Islet precursor cell (in vitro differentiated cells): Measurements from ENCODE around the gene SLC25A33.
"Not testable (repeated sequence)": the region's sequence is repeated elsewhere in the genome, so short reads cannot be mapped to it uniquely, and the experiment has no call there.

Source experiments
- DNase-seq: peaks from one replicate; pipeline ENCODE4 v3.0.0-alpha.2; 2018

SLC25A33 gene

GRCh38 chr1:9539165-9539828 is at the start of gene SLC25A33:
Gene SLC25A33 (plus strand): TSS chr1:9539465. CDS start chr1:9539692, 227 bp downstream.
- DNase-seq = peak; percentile 99

- DNase-seq = peak; percentile 95
Observed at GRCh38 chr1:9490605-9491339, 48.5 kb upstream of the SLC25A33 start.

- no peak for DNase-seq
Observed at GRCh38 chr1:9493326-9493725, 45.9 kb upstream of the SLC25A33 start.

GRCh38 chr1:9494936-9495758 is 44.1 kb upstream of the SLC25A33 start:
- DNase-seq = peak; percentile 73

GRCh38 chr1:9495854-9496374 is 43.4 kb upstream of the SLC25A33 start:
- DNase-seq = no peak

- no peak for DNase-seq
Observed at GRCh38 chr1:9500756-9501754, 38.2 kb upstream of the SLC25A33 start.

GRCh38 chr1:9503001-9503675 is 36.1 kb upstream of the SLC25A33 start:
- no peak for DNase-seq

- DNase-seq = no peak
Observed at GRCh38 chr1:9505143-9505542, 34.1 kb upstream of the SLC25A33 start.

GRCh38 chr1:9506901-9507300 is 32.4 kb upstream of the SLC25A33 start:
- no peak for DNase-seq

- DNase-seq = no peak
Observed at GRCh38 chr1:9510130-9510529, 29.1 kb upstream of the SLC25A33 start.

GRCh38 chr1:9515550-9515949 is 23.7 kb upstream of the SLC25A33 start:
- DNase-seq = not testable (repeated sequence)

- DNase-seq = no peak
Observed at GRCh38 chr1:9518454-9518998, 20.7 kb upstream of the SLC25A33 start.

- no peak for DNase-seq
Observed at GRCh38 chr1:9520411-9520810, 18.9 kb upstream of the SLC25A33 start.

GRCh38 chr1:9529190-9529589 is 10.1 kb upstream of the SLC25A33 start:
- DNase-seq = no peak

GRCh38 chr1:9530320-9530719 is 8.9 kb upstream of the SLC25A33 start:
- no peak for DNase-seq

GRCh38 chr1:9534953-9535352 is 4.3 kb upstream of the SLC25A33 start:
- DNase-seq = no peak

GRCh38 chr1:9536301-9536700 is 3.0 kb upstream of the SLC25A33 start:
- DNase-seq = no peak

- DNase-seq = no peak
Observed at GRCh38 chr1:9537863-9538668, 1.2 kb upstream of the SLC25A33 start.

GRCh38 chr1:9538669-9539164 is 548 bp upstream of the SLC25A33 start:
- DNase-seq = no peak
